OCI-LY1 (cell line): Measurements from ENCODE around the gene UTF1.

Experiments used
- CTCF ChIP-seq: fragments of 200-600 bp; sonication (generic), shearing (Covaris generic); IDR thresholded peaks from 2 replicates; pipeline ENCODE4 v1.5.1; 2017; ENCODE audit warnings: mild to moderate bottlenecking, antibody characterized with exemption, low read length, moderate library complexity, mixed read lengths
- EZH2 ChIP-seq: fragments of 200-600 bp; sonication (generic), shearing (Covaris generic); IDR thresholded peaks from 2 replicates; pipeline ENCODE4 v1.8.0; 2017; ENCODE audit warnings: borderline replicate concordance, mixed run types, mild to moderate bottlenecking, antibody characterized with exemption, low read length, moderate library complexity, mixed read lengths

GRCh38 chr10:133197786-133198185 lies 32.2 kb upstream of the UTF1 start:
- TF ChIP-seq EZH2: no peak
- no peak for TF ChIP-seq CTCF
